K562 (cell line): Measurements from ENCODE around the gene ABCA1.

Source experiments
- ARHGAP35 ChIP-seq: fragments of 450-650 bp; IDR thresholded peaks from 2 replicates; pipeline ENCODE4 v1.6.1; 2018; ENCODE audit not compliant: partially characterized antibody
- CREB1 ChIP-seq, 2 experiments: sonication (generic) in 1 of 2; formaldehyde crosslinking in 1 of 2; IDR thresholded peaks; 2 replicates each; pipeline versions ENCODE4 v1.6.1 to v1.8.0; 2012 to 2022; ENCODE audit warnings: inconsistent platforms in 1 of 2, mild to moderate bottlenecking in 1 of 2, missing genetic modification reagents in 1 of 2, moderate library complexity in 1 of 2
- HNRNPL ChIP-seq: fragments of 200-400 bp; formaldehyde crosslinking; IDR thresholded peaks from 2 replicates; pipeline ENCODE4 v1.6.1; 2017; ENCODE audit warnings: low read depth, mild to moderate bottlenecking, low read length
- POLR2A ChIP-seq: fragments of 450-650 bp; conservative IDR thresholded peaks from 2 replicates; pipeline ENCODE4 v1.6.1; 2016
- POLR3A ChIP-seq: IDR thresholded peaks from 2 replicates; pipeline ENCODE4 v1.6.1; 2011; ENCODE audit warnings: borderline replicate concordance, mild to moderate bottlenecking, moderate library complexity; ENCODE audit not compliant: insufficient read length, insufficient read depth; ENCODE audit errors: extremely low read depth
- TAF1 ChIP-seq: IDR thresholded peaks from 2 replicates; pipeline ENCODE4 v1.6.1; 2011; ENCODE audit warnings: mild to moderate bottlenecking, low read length, moderate library complexity; ENCODE audit not compliant: insufficient read depth, control insufficient read depth, severe bottlenecking; ENCODE audit errors: extremely low read depth
- U2AF1 ChIP-seq: fragments of 200-400 bp; formaldehyde crosslinking; optimal IDR thresholded peaks from 2 replicates; pipeline ENCODE3; 2017; ENCODE audit warnings: mild to moderate bottlenecking, low read depth, low read length, moderate library complexity
- XRCC4 ChIP-seq: IDR thresholded peaks from one replicate; pipeline ENCODE4 v1.6.1; 2011; ENCODE audit not compliant: insufficient read depth, insufficient read length; ENCODE audit errors: extremely low read depth
- ZBTB7A ChIP-seq: IDR thresholded peaks from 2 replicates; pipeline ENCODE4 v1.6.1; 2011; ENCODE audit warnings: low read depth, mild to moderate bottlenecking, low read length, moderate library complexity, borderline replicate concordance; ENCODE audit not compliant: control insufficient read depth
- ZKSCAN1 ChIP-seq: fragments of 150-350 bp; IDR thresholded peaks from 2 replicates; pipeline ENCODE4 v1.6.1; 2016; ENCODE audit warnings: low read depth, low read length
- ZNF77 ChIP-seq: fragments of 250-450 bp; sonication (Bioruptor Pico); IDR thresholded peaks from 2 replicates; pipeline ENCODE4 v1.5.0; 2020
- TF ChIP-seq, protein P1 (sequence below): IDR thresholded peaks from 2 replicates; pipeline ENCODE4 v1.6.1; 2011; ENCODE audit not compliant: insufficient read length; ENCODE audit errors: extremely low read depth

DNA sequence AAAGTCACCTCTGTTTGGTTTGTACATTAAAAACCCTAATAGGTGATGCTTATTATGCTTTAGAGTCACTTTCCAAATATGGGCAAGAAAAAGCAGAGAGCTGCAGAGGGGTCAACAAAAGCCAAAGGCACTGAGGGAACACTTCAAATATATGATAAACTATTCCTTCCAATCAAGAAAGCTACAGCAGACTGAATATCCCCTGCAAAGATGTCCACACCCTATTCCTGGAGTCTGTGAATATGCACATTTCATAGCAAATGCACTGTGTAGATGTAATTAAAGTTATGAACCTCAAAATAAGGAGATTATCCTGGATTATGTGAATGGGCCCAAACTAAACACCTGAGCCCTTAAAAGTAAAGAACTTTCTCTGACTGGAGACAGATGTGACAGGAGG, 74.3 kb downstream of the ABCA1 start:
- no peak for TF ChIP-seq TAF1
- TF ChIP-seq ZNF77 (CRISPR knock-in tag) = no peak
- TF ChIP-seq XRCC4 = no peak
- no peak for TF ChIP-seq POLR2A
- TF ChIP-seq POLR3A = no peak
- TF ChIP-seq, protein P1, sequence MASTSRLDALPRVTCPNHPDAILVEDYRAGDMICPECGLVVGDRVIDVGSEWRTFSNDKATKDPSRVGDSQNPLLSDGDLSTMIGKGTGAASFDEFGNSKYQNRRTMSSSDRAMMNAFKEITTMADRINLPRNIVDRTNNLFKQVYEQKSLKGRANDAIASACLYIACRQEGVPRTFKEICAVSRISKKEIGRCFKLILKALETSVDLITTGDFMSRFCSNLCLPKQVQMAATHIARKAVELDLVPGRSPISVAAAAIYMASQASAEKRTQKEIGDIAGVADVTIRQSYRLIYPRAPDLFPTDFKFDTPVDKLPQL = no peak
- no peak for TF ChIP-seq ARHGAP35
- no peak for TF ChIP-seq U2AF1
- TF ChIP-seq CREB1 (IDR thresholded peaks at IDR 0.05) = no peak
- no peak for TF ChIP-seq CREB1 (CRISPR knock-in tag; IDR thresholded peaks at IDR 0.05)
- TF ChIP-seq ZBTB7A = no peak
- TF ChIP-seq HNRNPL = no peak
- TF ChIP-seq ZKSCAN1 = no peak
